ENCODE results near the gene FAM210A. TPM values are rescaled to one million over a fixed set of nuclear protein-coding genes. Genes with fewer than 3 reads are reported as not detected.

The FAM210A gene
- total RNA-seq, 1 donor, result 20.7 TPM

DNA sequence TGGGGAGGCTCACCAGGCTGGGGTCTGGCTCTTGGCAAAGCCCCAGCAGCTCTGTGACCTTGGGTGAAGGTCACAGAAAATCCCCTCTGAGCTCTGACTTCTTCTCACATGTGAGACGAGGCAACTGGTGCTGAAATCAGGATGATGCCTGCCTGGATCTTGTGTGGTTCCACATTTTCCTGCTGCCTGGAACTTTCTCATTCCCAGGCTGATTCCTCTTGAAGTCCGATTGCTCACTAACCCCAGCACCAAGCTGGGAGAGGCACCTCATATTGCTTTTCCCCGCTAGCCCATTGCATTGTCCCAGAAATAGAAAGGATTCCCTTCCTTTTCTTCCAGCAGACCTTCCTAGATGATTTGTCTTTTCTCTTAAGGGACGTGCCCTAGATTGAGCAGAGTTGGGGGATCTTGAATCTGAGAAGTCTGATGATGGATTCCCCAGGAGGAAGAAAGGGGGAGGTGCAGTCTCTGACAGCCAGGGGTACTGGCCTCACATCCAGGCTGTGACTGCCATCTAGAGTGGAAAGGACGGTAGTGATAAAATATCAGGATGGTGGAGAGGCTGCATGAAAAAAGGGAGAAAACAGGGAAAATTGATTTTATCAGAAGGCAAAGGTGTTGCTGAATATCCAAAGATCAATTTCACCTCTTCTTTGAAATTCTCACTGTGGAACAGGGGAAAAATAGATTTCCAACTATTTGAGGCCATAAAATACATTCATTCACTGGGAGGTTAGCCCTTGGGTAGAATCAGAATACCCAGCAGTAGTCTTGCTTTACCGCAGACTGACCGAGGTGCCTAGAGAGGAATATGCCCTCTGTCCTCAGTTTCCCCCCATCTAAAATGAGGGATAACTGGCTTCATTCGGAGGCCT, 96.3 kb downstream of the FAM210A start:
- TF ChIP-seq CTCF (IDR thresholded peaks at IDR 0.05; ENCODE audit: insufficient read depth, low read depth, low read length), result peak; percentile 77
- DNase-seq (ENCODE audit: low read depth), result peak; percentile 53
- no peak overlapping the region for H3K4me3 ChIP-seq (ENCODE audit: low read depth, low read length)

- no peak for TF ChIP-seq CTCF (IDR thresholded peaks at IDR 0.05; ENCODE audit: insufficient read depth, low read depth, low read length)
These were observed 98.1 kb downstream of the FAM210A start for GRCh38 chr18:13628211-13628610.

GRCh38 chr18:13627639-13628038, 98.7 kb downstream of the FAM210A start:
- H3K4me3 ChIP-seq (ENCODE audit: low read depth, low read length), result no peak overlapping the region
- no peak for TF ChIP-seq CTCF (IDR thresholded peaks at IDR 0.05; ENCODE audit: insufficient read depth, low read depth, low read length)
- no peak for DNase-seq (ENCODE audit: low read depth)

More at GRCh38 chr18:13628211-13628610, 98.1 kb downstream of the FAM210A start:
- no peak overlapping the region for H3K4me3 ChIP-seq (ENCODE audit: low read depth, low read length)
- DNase-seq (ENCODE audit: low read depth), result no peak

DNA sequence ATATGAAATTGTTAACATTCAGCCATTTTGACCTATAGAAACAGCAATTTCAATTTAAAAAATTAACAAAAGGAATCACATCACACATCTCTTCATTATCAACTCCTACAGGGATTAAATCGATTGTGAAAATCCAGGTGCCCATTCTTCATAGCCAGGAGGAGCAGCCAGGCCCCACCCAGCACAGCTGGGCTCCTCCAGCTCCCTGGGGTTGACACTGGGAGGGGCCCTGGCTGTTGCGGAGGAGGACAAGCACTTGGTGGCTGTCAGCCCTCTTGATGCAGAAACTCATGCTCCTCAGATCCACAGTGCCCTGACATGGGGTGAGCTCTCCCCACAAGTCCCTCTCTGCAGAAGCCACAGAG, 99.8 kb downstream of the FAM210A start:
- no peak overlapping the region for H3K4me3 ChIP-seq (ENCODE audit: low read depth, low read length)
- DNase-seq (ENCODE audit: low read depth), result no peak
- no peak for TF ChIP-seq CTCF (IDR thresholded peaks at IDR 0.05; ENCODE audit: insufficient read depth, low read depth, low read length)

GRCh38 chr18:13625843-13626543, 100.4 kb downstream of the FAM210A start:
- no peak for DNase-seq (ENCODE audit: low read depth)
- H3K4me3 ChIP-seq (ENCODE audit: low read depth, low read length), result no peak overlapping the region
- no peak for TF ChIP-seq CTCF (IDR thresholded peaks at IDR 0.05; ENCODE audit: insufficient read depth, low read depth, low read length)

DNA sequence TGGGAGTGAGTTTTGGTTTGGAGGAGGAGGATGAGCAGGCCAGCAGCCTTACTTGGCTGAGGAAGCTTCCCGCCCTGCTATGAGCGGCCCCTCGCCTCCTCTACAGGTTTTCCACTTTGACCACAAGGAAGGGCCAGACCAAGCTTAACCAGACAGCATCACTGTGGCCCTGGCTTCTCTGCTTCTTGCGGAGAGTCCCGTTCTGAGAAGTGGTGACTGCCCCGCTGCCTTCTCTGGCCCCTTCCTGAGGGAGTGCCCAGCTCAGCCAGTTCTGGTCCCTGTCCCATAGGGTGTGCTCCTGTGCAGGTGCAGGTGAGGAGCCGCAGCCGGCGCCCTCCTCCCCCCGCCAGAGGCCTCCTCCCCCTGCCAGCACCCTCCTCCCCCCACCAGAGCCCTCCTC, 101.0 kb downstream of the FAM210A start:
- DNase-seq (ENCODE audit: low read depth), result no peak
- TF ChIP-seq CTCF (IDR thresholded peaks at IDR 0.05; ENCODE audit: insufficient read depth, low read depth, low read length), result no peak
- no peak overlapping the region for H3K4me3 ChIP-seq (ENCODE audit: low read depth, low read length)

All from fibroblast of villous mesenchyme (primary cell).